ENCODE measurements around the gene PARD3B.

DNA sequence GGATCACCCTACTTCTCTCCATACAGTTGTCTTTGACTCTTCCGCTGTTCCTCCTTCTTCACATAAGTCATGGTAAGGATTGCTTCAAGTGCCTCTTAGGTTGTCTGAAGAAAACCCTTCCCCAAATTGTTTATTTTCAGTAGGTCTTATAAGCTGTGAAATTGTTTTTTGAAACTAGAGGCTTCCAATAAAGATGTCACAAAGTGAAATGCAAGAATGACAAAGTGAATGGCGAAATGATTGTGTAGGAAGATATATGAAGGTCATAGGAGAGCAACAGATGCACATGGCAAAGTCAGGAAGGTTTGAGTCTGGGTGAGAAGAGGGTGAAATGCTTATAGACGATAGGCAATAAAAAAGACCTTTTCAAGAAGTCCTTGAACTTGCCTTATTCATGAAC, 548.8 kb downstream of the PARD3B start:
- no peak for TF ChIP-seq POLR2A (IDR thresholded peaks at IDR 0.05; ENCODE audit: low read length)
- TF ChIP-seq GATA1 (IDR thresholded peaks at IDR 0.05; ENCODE audit: low read depth, low read length), result no peak

All from erythroblast (primary cell).